Immature natural killer cell (primary cell): Measurements from ENCODE around the gene STX18. TPM values are rescaled to one million over a fixed set of nuclear protein-coding genes. Genes with fewer than 3 reads are reported as not detected.

Experiments
- DNase-seq, 3 donors: peaks; one replicate each; pipeline ENCODE4 v3.0.0; 2022; ENCODE audit warnings: mixed read lengths in 1 of 3
- H3K27ac Mint-ChIP-seq, 6 donors: one replicate each; pipeline ENCODE4 v1.8.0; 2020; ENCODE audit warnings: mixed read lengths in 6 of 6, mild to moderate bottlenecking in 5 of 6, inconsistent platforms in 4 of 6, moderate library complexity in 3 of 6
- H3K27me3 Mint-ChIP-seq, 3 donors: one replicate each; pipeline ENCODE4 v1.8.0; 2020 to 2021; ENCODE audit warnings: low read depth in 3 of 3, mild to moderate bottlenecking in 3 of 3, mixed read lengths in 3 of 3, moderate library complexity in 3 of 3, inconsistent platforms in 1 of 3
- H3K36me3 Mint-ChIP-seq, 3 donors: one replicate each; pipeline ENCODE4 v1.8.0; 2020; ENCODE audit warnings: mixed read lengths in 3 of 3, inconsistent platforms in 2 of 3, mild to moderate bottlenecking in 2 of 3
- H3K4me1 Mint-ChIP-seq, 2 donors: one replicate each; pipeline ENCODE4 v1.8.0; 2020; ENCODE audit warnings: inconsistent platforms in 2 of 2, mild to moderate bottlenecking in 2 of 2, mixed read lengths in 2 of 2, moderate library complexity in 1 of 2
- H3K4me3 Mint-ChIP-seq, 5 donors: one replicate each; pipeline ENCODE4 v1.8.0; 2020; ENCODE audit warnings: mild to moderate bottlenecking in 5 of 5, mixed read lengths in 5 of 5, inconsistent platforms in 3 of 5, moderate library complexity in 3 of 5
- H3K9me3 Mint-ChIP-seq, 6 donors: one replicate each; pipeline ENCODE4 v1.8.0; 2020; ENCODE audit warnings: mild to moderate bottlenecking in 6 of 6, mixed read lengths in 6 of 6, inconsistent platforms in 4 of 6, moderate library complexity in 3 of 6
- polyA plus RNA-seq, 3 donors: library from polyadenylated mRNA; unstranded; fragments of 300-500 nt; fragmentation: Illumina TruSeq; gene quantifications; one replicate each; pipeline ENCODE4 v1.2.3, GENCODE V29; 2021

The STX18 gene
- polyA plus RNA-seq, 3 donors from 2014 or later = 22.5 to 26.6 (median 23.3) TPM

- Mint-ChIP-seq H3K27ac (no peak overlapping the region), H3K36me3 (peaks cover 0 to 2% (median 0%) of the 10 kb centered on the region in 3 donors), H3K4me1 (no peaks in the 10 kb centered on the region), H3K27me3 (peaks cover 0 to 2% (median 2%) of the 10 kb centered on the region in 3 donors), H3K9me3 (no peaks in the 10 kb centered on the region), H3K4me3 (no peak overlapping the region)
- DNase-seq = no peak
Observed at GRCh38 chr4:4409416-4410115, 132.3 kb downstream of the STX18 start.

GRCh38 chr4:4408576-4409335 is 133.1 kb downstream of the STX18 start:
- no peak overlapping the region for H3K27ac Mint-ChIP-seq
- H3K27me3 Mint-ChIP-seq = peaks cover 0 to 3% (median 3%) of the 10 kb centered on the region in 3 donors
- no peaks in the 10 kb centered on the region for H3K9me3 Mint-ChIP-seq
- no peaks in the 10 kb centered on the region for H3K36me3 Mint-ChIP-seq
- H3K4me3 Mint-ChIP-seq = no peak overlapping the region
- H3K4me1 Mint-ChIP-seq = no peaks in the 10 kb centered on the region
- no peak for DNase-seq

GRCh38 chr4:4408132-4408523 is 133.7 kb downstream of the STX18 start:
- Mint-ChIP-seq H3K27ac (no peak overlapping the region), H3K27me3 (peaks cover 0 to 4% (median 3%) of the 10 kb centered on the region in 3 donors), H3K9me3 (no peaks in the 10 kb centered on the region), H3K4me3 (no peak overlapping the region), H3K4me1 (no peaks in the 10 kb centered on the region), H3K36me3 (peaks cover 0 to 3% (median 0%) of the 10 kb centered on the region in 3 donors)
- DNase-seq = no peak

- H3K4me1 Mint-ChIP-seq = no peaks in the 10 kb centered on the region
- peaks cover 0 to 3% (median 0%) of the 10 kb centered on the region in 3 donors for H3K36me3 Mint-ChIP-seq
- peaks cover 0 to 4% (median 3%) of the 10 kb centered on the region in 3 donors for H3K27me3 Mint-ChIP-seq
- no peak overlapping the region for H3K4me3 Mint-ChIP-seq
- no peak overlapping the region for H3K27ac Mint-ChIP-seq
- DNase-seq = no peak
- H3K9me3 Mint-ChIP-seq = no peaks in the 10 kb centered on the region
Observed at GRCh38 chr4:4407299-4408131, 134.3 kb downstream of the STX18 start.

GRCh38 chr4:4406455-4407298 is 135.2 kb downstream of the STX18 start:
- peaks cover 0 to 4% (median 3%) of the 10 kb centered on the region in 3 donors for H3K27me3 Mint-ChIP-seq
- no peaks in the 10 kb centered on the region for H3K9me3 Mint-ChIP-seq
- peaks cover 0 to 3% (median 0%) of the 10 kb centered on the region in 3 donors for H3K36me3 Mint-ChIP-seq
- H3K27ac Mint-ChIP-seq = peak overlapping the region in 2 of 6 donors; percentile 17 to 26
- no peaks in the 10 kb centered on the region for H3K4me1 Mint-ChIP-seq
- no peak overlapping the region for H3K4me3 Mint-ChIP-seq
- no peak for DNase-seq

GRCh38 chr4:4405358-4405962 is 136.4 kb downstream of the STX18 start:
- no peaks in the 10 kb centered on the region for H3K9me3 Mint-ChIP-seq
- peaks cover 0 to 4% (median 3%) of the 10 kb centered on the region in 3 donors for H3K27me3 Mint-ChIP-seq
- H3K27ac Mint-ChIP-seq = no peak overlapping the region
- DNase-seq = no peak
- H3K4me3 Mint-ChIP-seq = no peak overlapping the region
- no peaks in the 10 kb centered on the region for H3K4me1 Mint-ChIP-seq
- H3K36me3 Mint-ChIP-seq = peaks cover 0 to 3% (median 0%) of the 10 kb centered on the region in 3 donors

GRCh38 chr4:4402966-4403365 is 138.9 kb downstream of the STX18 start:
- no peaks in the 10 kb centered on the region for H3K4me1 Mint-ChIP-seq

GRCh38 chr4:4401036-4401435 is 140.8 kb downstream of the STX18 start:
- Mint-ChIP-seq H3K27ac (no peak overlapping the region), H3K9me3 (no peaks in the 10 kb centered on the region), H3K36me3 (peaks cover 0 to 3% (median 0%) of the 10 kb centered on the region in 3 donors), H3K27me3 (peaks cover 3 to 9% (median 5%) of the 10 kb centered on the region in 3 donors), H3K4me1 (peaks cover 0 to 5% of the 10 kb centered on the region in 2 donors), H3K4me3 (no peak overlapping the region)
- DNase-seq = no peak

More at GRCh38 chr4:4402966-4403365, 138.9 kb downstream of the STX18 start:
- Mint-ChIP-seq H3K27ac (no peak overlapping the region), H3K27me3 (peaks cover 0 to 11% (median 3%) of the 10 kb centered on the region in 3 donors), H3K9me3 (no peaks in the 10 kb centered on the region), H3K4me3 (no peak overlapping the region), H3K36me3 (peaks cover 0 to 3% (median 0%) of the 10 kb centered on the region in 3 donors)
- DNase-seq = no peak

GRCh38 chr4:4398430-4398829 is 143.4 kb downstream of the STX18 start:
- Mint-ChIP-seq H3K4me3 (no peak overlapping the region), H3K27ac (no peak overlapping the region), H3K4me1 (peaks cover 0 to 9% of the 10 kb centered on the region in 2 donors), H3K36me3 (peaks cover 0 to 8% (median 0%) of the 10 kb centered on the region in 3 donors), H3K27me3 (peaks cover 5 to 10% (median 7%) of the 10 kb centered on the region in 3 donors), H3K9me3 (no peaks in the 10 kb centered on the region)
- DNase-seq = no peak

- no peak for DNase-seq
- Mint-ChIP-seq H3K4me1 (peaks cover 0 to 9% of the 10 kb centered on the region in 2 donors), H3K9me3 (no peaks in the 10 kb centered on the region), H3K36me3 (peaks cover 0 to 6% (median 0%) of the 10 kb centered on the region in 3 donors), H3K4me3 (no peak overlapping the region), H3K27ac (peak overlapping the region in 1 of 6 donors; percentile 15), H3K27me3 (peaks cover 5 to 10% (median 7%) of the 10 kb centered on the region in 3 donors)
Observed at GRCh38 chr4:4397441-4397819, 144.4 kb downstream of the STX18 start.

GRCh38 chr4:4396628-4397440 is 145.0 kb downstream of the STX18 start:
- Mint-ChIP-seq H3K27me3 (peaks cover 5 to 10% (median 7%) of the 10 kb centered on the region in 3 donors), H3K4me3 (peak overlapping the region in 1 of 5 donors; percentile 25), H3K9me3 (no peaks in the 10 kb centered on the region), H3K36me3 (peaks cover 0 to 6% (median 3%) of the 10 kb centered on the region in 3 donors), H3K4me1 (peaks cover 0 to 9% of the 10 kb centered on the region in 2 donors), H3K27ac (peak overlapping the region in 2 of 6 donors; percentile 23 to 50)
- no peak for DNase-seq
